GM23338 (cell line): ENCODE data around the gene NSRP1. TPM values are rescaled to one million over a fixed set of nuclear protein-coding genes. Genes with fewer than 3 reads are reported as not detected.

Experiments
- ATAC-seq: fragments of 200-7000 bp; cut with Tn5 transposase; 3 replicates; pipeline ENCODE4 v1.9.1; 2020
- DNase-seq: peaks from one replicate; pipeline ENCODE4 v3.0.0-alpha.2; 2015; ENCODE audit warnings: low spot score
- H2AFZ ChIP-seq: fragments of 200-600 bp; sonication (generic); 2 replicates; pipeline ENCODE4 v1.8.0; 2016; ENCODE audit warnings: antibody characterized with exemption, mild to moderate bottlenecking, moderate library complexity
- H3F3A ChIP-seq: fragments of 200-600 bp; sonication (generic); replicated peaks from 2 replicates; pipeline ENCODE4 v1.8.0; 2017; ENCODE audit warnings: antibody characterized with exemption, mixed run types, low read depth
- H3K27ac ChIP-seq: fragments of 200-600 bp; sonication (generic); 2 replicates; pipeline ENCODE4 v1.6.1; 2016; ENCODE audit warnings: low read depth
- H3K27me3 ChIP-seq: fragments of 200-600 bp; sonication (generic); 2 replicates; pipeline ENCODE4 v1.8.0; 2016; ENCODE audit warnings: mild to moderate bottlenecking, mixed run types, moderate library complexity; ENCODE audit not compliant: insufficient read depth
- H3K36me3 ChIP-seq: fragments of 200-600 bp; sonication (generic); 2 replicates; pipeline ENCODE4 v1.8.0; 2016; ENCODE audit warnings: mild to moderate bottlenecking; ENCODE audit not compliant: insufficient read depth
- H3K4me1 ChIP-seq: fragments of 200-600 bp; sonication (generic); 2 replicates; pipeline ENCODE4 v1.8.0; 2016; ENCODE audit warnings: mild to moderate bottlenecking, moderate library complexity; ENCODE audit not compliant: insufficient read depth
- H3K4me2 ChIP-seq: fragments of 200-600 bp; sonication (generic); 2 replicates; pipeline ENCODE4 v1.7.1; 2017; ENCODE audit warnings: mixed run types
- H3K4me3 ChIP-seq: fragments of 200-600 bp; sonication (generic); 2 replicates; pipeline ENCODE4 v1.6.1; 2016; ENCODE audit warnings: mixed run types
- H3K79me2 ChIP-seq: fragments of 200-600 bp; sonication (generic); replicated peaks from 2 replicates; pipeline ENCODE4 v1.8.0; 2017; ENCODE audit warnings: mild to moderate bottlenecking; ENCODE audit not compliant: insufficient read depth
- H3K9me2 ChIP-seq: fragments of 200-600 bp; sonication (generic); 2 replicates; pipeline ENCODE4 v1.8.0; 2017; ENCODE audit not compliant: insufficient read depth
- H4K20me1 ChIP-seq: fragments of 200-600 bp; sonication (generic); replicated peaks from 2 replicates; pipeline ENCODE4 v1.8.0; 2017; ENCODE audit warnings: mild to moderate bottlenecking; ENCODE audit not compliant: insufficient read depth
- H3K27ac Mint-ChIP-seq: 2 replicates; pipeline ENCODE4 v1.8.0; 2020; ENCODE audit warnings: inconsistent platforms, mild to moderate bottlenecking, moderate library complexity, mixed read lengths
- H3K27me3 Mint-ChIP-seq: 3 replicates; pipeline ENCODE4 v1.8.0; 2022; ENCODE audit warnings: low read depth, mild to moderate bottlenecking, moderate library complexity, mixed read lengths, inconsistent platforms; ENCODE audit not compliant: insufficient read depth, poor library complexity
- H3K36me3 Mint-ChIP-seq: 3 replicates; pipeline ENCODE4 v1.8.0; 2021; ENCODE audit warnings: low read depth, mild to moderate bottlenecking, inconsistent platforms, moderate library complexity, mixed read lengths
- H3K4me1 Mint-ChIP-seq: 3 replicates; pipeline ENCODE4 v1.8.0; 2020; ENCODE audit warnings: mild to moderate bottlenecking, inconsistent platforms, mixed read lengths
- H3K4me3 Mint-ChIP-seq: 3 replicates; pipeline ENCODE4 v1.8.0; 2021; ENCODE audit warnings: moderate library complexity, mild to moderate bottlenecking, inconsistent platforms, mixed read lengths
- H3K9me3 Mint-ChIP-seq: 3 replicates; pipeline ENCODE4 v1.8.0; 2020; ENCODE audit warnings: moderate library complexity, mild to moderate bottlenecking, inconsistent platforms, mixed read lengths
- CREB1 ChIP-seq: fragments of 250-450 bp; sonication (Bioruptor Pico); IDR thresholded peaks from 2 replicates; pipeline ENCODE4 v1.5.0; 2020; ENCODE audit warnings: low read depth, mild to moderate bottlenecking, moderate library complexity
- CTCF ChIP-seq, 2 experiments: fragments of 200-600 bp in 1 of 2; sonication (generic) in 1 of 2; conservative IDR thresholded peaks; 2 replicates each; pipeline versions ENCODE4 v1.5.1 to v1.6.1; 2016 to 2017; ENCODE audit warnings: antibody characterized with exemption in 2 of 2, low read depth in 2 of 2, mild to moderate bottlenecking in 2 of 2, moderate library complexity in 1 of 2
- EZH2 ChIP-seq: fragments of 200-600 bp; sonication (generic); IDR thresholded peaks from one replicate; pipeline ENCODE4 v1.8.0; 2017; ENCODE audit warnings: antibody characterized with exemption, mild to moderate bottlenecking, low read depth; ENCODE audit not compliant: unreplicated experiment
- EZH2phosphoT487 ChIP-seq: fragments of 200-600 bp; sonication (generic); IDR thresholded peaks from one replicate; pipeline ENCODE4 v1.8.1; 2018; ENCODE audit warnings: antibody characterized with exemption; ENCODE audit not compliant: unreplicated experiment
- JUNB ChIP-seq: IDR thresholded peaks from one replicate; pipeline ENCODE4 v1.6.1; 2016; ENCODE audit warnings: antibody characterized with exemption; ENCODE audit not compliant: unreplicated experiment
- NANOG ChIP-seq: IDR thresholded peaks from 2 replicates; pipeline ENCODE4 v1.6.1; 2016; ENCODE audit warnings: antibody characterized with exemption, borderline replicate concordance
- POLR2AphosphoS5 ChIP-seq: IDR thresholded peaks from 2 replicates; pipeline ENCODE4 v1.6.1; 2016; ENCODE audit warnings: antibody characterized with exemption, low read depth
- STAT1 ChIP-seq: IDR thresholded peaks from one replicate; pipeline ENCODE4 v1.6.1; 2016; ENCODE audit warnings: antibody characterized with exemption; ENCODE audit not compliant: unreplicated experiment
- ZNF114 ChIP-seq: fragments of 250-450 bp; sonication (Bioruptor Pico); IDR thresholded peaks from 2 replicates; pipeline ENCODE4 v1.5.0; 2020; ENCODE audit warnings: mild to moderate bottlenecking, moderate library complexity
- ZNF331 ChIP-seq: fragments of 250-450 bp; sonication (Bioruptor Pico); IDR thresholded peaks from 2 replicates; pipeline ENCODE4 v1.5.0; 2020; ENCODE audit warnings: low read depth, mild to moderate bottlenecking, moderate library complexity
- polyA plus RNA-seq: library from polyadenylated mRNA; unstranded; fragments of >200 nt; fragmentation: Nextera tagmentation; extraction: Ambion mirVana; gene quantifications from 2 replicates; pipeline ENCODE4 v1.2.1, GENCODE V29; 2016
- total RNA-seq: library from RNA; depleted of rRNA; stranded (reverse); fragments of >200 nt; shearing (Covaris generic); gene quantifications from 2 replicates; pipeline ENCODE4 v1.2.3, GENCODE V29; 2014
- TF ChIP-seq, protein P1 (sequence below): IDR thresholded peaks from 2 replicates; pipeline ENCODE4 v1.6.1; 2016; ENCODE audit warnings: antibody characterized with exemption
- TF ChIP-seq, protein P2 (sequence below): IDR thresholded peaks from one replicate; pipeline ENCODE4 v1.6.1; 2018; ENCODE audit warnings: antibody characterized with exemption; ENCODE audit not compliant: unreplicated experiment

Gene NSRP1
- total and polyA plus RNA-seq, 2 experiments from 2014 or later, result 15.7 to 110 TPM

GRCh38 chr17:30158896-30159625 lies 42.4 kb downstream of the NSRP1 start:
- H3K36me3 Mint-ChIP-seq, result peaks cover 27% of the 10 kb centered on the region; the same call in 2 of the 3 replicates
- Histone ChIP-seq H3K9me2 (no peaks in the 10 kb centered on the region), H3F3A (no peaks in the 10 kb centered on the region), H2AFZ (no peak overlapping the region), H3K4me3 (no peak overlapping the region), H3K4me2 (no peak overlapping the region), H3K27ac (no peak overlapping the region), H3K4me1 (no peaks in the 10 kb centered on the region), H4K20me1 (peaks cover 23% of the 10 kb centered on the region), H3K27me3 (no peaks in the 10 kb centered on the region), H3K36me3 (no peaks in the 10 kb centered on the region), H3K79me2 (peaks cover 80% of the 10 kb centered on the region)
- no peak for ATAC-seq
- H3K9me3 Mint-ChIP-seq, result no peaks in the 10 kb centered on the region; the same call in 2 of the 3 replicates
- H3K27ac Mint-ChIP-seq, result no peak overlapping the region
- H3K4me3 Mint-ChIP-seq, result no peak overlapping the region
- TF ChIP-seq NANOG (no peak), STAT1 (no peak), EZH2 (no peak), ZNF331 (CRISPR knock-in tag) (no peak), EZH2phosphoT487 (no peak), ZNF114 (no peak)
- TF ChIP-seq, protein P1, sequence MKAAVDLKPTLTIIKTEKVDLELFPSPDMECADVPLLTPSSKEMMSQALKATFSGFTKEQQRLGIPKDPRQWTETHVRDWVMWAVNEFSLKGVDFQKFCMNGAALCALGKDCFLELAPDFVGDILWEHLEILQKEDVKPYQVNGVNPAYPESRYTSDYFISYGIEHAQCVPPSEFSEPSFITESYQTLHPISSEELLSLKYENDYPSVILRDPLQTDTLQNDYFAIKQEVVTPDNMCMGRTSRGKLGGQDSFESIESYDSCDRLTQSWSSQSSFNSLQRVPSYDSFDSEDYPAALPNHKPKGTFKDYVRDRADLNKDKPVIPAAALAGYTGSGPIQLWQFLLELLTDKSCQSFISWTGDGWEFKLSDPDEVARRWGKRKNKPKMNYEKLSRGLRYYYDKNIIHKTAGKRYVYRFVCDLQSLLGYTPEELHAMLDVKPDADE, result no peak
- H3K4me1 Mint-ChIP-seq, result no peaks in the 10 kb centered on the region
- peaks cover 5% of the 10 kb centered on the region for H3K27me3 Mint-ChIP-seq
- DNase-seq, result no peak

- Histone ChIP-seq H3K4me1 (no peaks in the 10 kb centered on the region), H3K36me3 (no peaks in the 10 kb centered on the region), H4K20me1 (peaks cover 17% of the 10 kb centered on the region), H3K79me2 (peaks cover 77% of the 10 kb centered on the region), H3K4me2 (no peak overlapping the region), H3K4me3 (no peak overlapping the region), H3K9me2 (no peaks in the 10 kb centered on the region), H3K27me3 (no peaks in the 10 kb centered on the region), H3K27ac (no peak overlapping the region), H2AFZ (no peak overlapping the region), H3F3A (no peaks in the 10 kb centered on the region)
- H3K9me3 Mint-ChIP-seq, result no peaks in the 10 kb centered on the region; the same call in 2 of the 3 replicates
- no peak overlapping the region for H3K4me3 Mint-ChIP-seq
- H3K4me1 Mint-ChIP-seq, result no peaks in the 10 kb centered on the region
- no peak overlapping the region for H3K27ac Mint-ChIP-seq
- TF ChIP-seq ZNF331 (CRISPR knock-in tag), result no peak
- TF ChIP-seq CTCF (conservative IDR thresholded peaks at IDR 0.05; ENCODE audit: low read depth in 2 of 2), result no peak
- TF ChIP-seq CREB1, result no peak
- TF ChIP-seq, protein P2, sequence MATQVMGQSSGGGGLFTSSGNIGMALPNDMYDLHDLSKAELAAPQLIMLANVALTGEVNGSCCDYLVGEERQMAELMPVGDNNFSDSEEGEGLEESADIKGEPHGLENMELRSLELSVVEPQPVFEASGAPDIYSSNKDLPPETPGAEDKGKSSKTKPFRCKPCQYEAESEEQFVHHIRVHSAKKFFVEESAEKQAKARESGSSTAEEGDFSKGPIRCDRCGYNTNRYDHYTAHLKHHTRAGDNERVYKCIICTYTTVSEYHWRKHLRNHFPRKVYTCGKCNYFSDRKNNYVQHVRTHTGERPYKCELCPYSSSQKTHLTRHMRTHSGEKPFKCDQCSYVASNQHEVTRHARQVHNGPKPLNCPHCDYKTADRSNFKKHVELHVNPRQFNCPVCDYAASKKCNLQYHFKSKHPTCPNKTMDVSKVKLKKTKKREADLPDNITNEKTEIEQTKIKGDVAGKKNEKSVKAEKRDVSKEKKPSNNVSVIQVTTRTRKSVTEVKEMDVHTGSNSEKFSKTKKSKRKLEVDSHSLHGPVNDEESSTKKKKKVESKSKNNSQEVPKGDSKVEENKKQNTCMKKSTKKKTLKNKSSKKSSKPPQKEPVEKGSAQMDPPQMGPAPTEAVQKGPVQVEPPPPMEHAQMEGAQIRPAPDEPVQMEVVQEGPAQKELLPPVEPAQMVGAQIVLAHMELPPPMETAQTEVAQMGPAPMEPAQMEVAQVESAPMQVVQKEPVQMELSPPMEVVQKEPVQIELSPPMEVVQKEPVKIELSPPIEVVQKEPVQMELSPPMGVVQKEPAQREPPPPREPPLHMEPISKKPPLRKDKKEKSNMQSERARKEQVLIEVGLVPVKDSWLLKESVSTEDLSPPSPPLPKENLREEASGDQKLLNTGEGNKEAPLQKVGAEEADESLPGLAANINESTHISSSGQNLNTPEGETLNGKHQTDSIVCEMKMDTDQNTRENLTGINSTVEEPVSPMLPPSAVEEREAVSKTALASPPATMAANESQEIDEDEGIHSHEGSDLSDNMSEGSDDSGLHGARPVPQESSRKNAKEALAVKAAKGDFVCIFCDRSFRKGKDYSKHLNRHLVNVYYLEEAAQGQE, result no peak
- no peak for TF ChIP-seq JUNB
- no peak for TF ChIP-seq POLR2AphosphoS5
- no peak for TF ChIP-seq NANOG
- TF ChIP-seq EZH2, result no peak
- TF ChIP-seq, protein P1, result no peak
- DNase-seq, result no peak
- peaks cover 27% of the 10 kb centered on the region; the same call in 2 of the 3 replicates for H3K36me3 Mint-ChIP-seq
- no peak for ATAC-seq
- H3K27me3 Mint-ChIP-seq, result peaks cover 5% of the 10 kb centered on the region
Measured at GRCh38 chr17:30160419-30161172, 44.0 kb downstream of the NSRP1 start.
